H9 (cell line): ENCODE data around the gene OXTR. TPM values are rescaled to one million over a fixed set of nuclear protein-coding genes. Genes with fewer than 3 reads are reported as not detected.

ENCODE experiments used
- DNase-seq: peaks from one replicate; pipeline ENCODE4 v3.0.0-alpha.2; 2017
- H2AFZ ChIP-seq: one replicate; pipeline ENCODE4 v1.6.1; 2013; ENCODE audit warnings: mild to moderate bottlenecking, low read length, control low read depth, moderate library complexity
- H2AK5ac ChIP-seq: 2 replicates; pipeline ENCODE4 v1.6.1; 2013; ENCODE audit warnings: low read length, control low read depth, mixed read lengths; ENCODE audit not compliant: insufficient read length
- H2BK120ac ChIP-seq: one replicate; pipeline ENCODE4 v1.6.1; 2013; ENCODE audit warnings: low read depth, mild to moderate bottlenecking, low read length, control low read depth, inconsistent platforms; ENCODE audit not compliant: poor library complexity, severe bottlenecking
- H2BK12ac ChIP-seq: 2 replicates; pipeline ENCODE4 v1.6.1; 2013; ENCODE audit warnings: low read length, control low read depth, mixed read lengths, low read depth; ENCODE audit not compliant: insufficient read length
- H2BK15ac ChIP-seq: 2 replicates; pipeline ENCODE4 v1.6.1; 2013; ENCODE audit warnings: low read depth, low read length, control low read depth
- H2BK20ac ChIP-seq: one replicate; pipeline ENCODE4 v1.6.1; 2013; ENCODE audit warnings: low read depth, mild to moderate bottlenecking, low read length, control low read depth, inconsistent platforms; ENCODE audit not compliant: poor library complexity, severe bottlenecking
- H2BK5ac ChIP-seq: 2 replicates; pipeline ENCODE4 v1.6.1; 2013; ENCODE audit warnings: low read length, control low read depth, mixed read lengths; ENCODE audit not compliant: insufficient read length
- H3K14ac ChIP-seq: 2 replicates; pipeline ENCODE4 v1.6.1; 2013; ENCODE audit warnings: low read length, control low read depth; ENCODE audit not compliant: insufficient read depth
- H3K18ac ChIP-seq: 2 replicates; pipeline ENCODE4 v1.6.1; 2013; ENCODE audit warnings: low read depth, mild to moderate bottlenecking, mixed read lengths, low read length, control low read depth; ENCODE audit not compliant: insufficient read length
- H3K23ac ChIP-seq: 2 replicates; pipeline ENCODE4 v1.6.1; 2013; ENCODE audit warnings: low read length, control low read depth, mixed read lengths, low read depth; ENCODE audit not compliant: insufficient read length
- H3K23me2 ChIP-seq: 2 replicates; pipeline ENCODE4 v1.6.1; 2013; ENCODE audit warnings: low read depth, mild to moderate bottlenecking, mixed read lengths, low read length, control low read depth; ENCODE audit not compliant: insufficient read length, poor library complexity, severe bottlenecking
- H3K27ac ChIP-seq: 2 replicates; pipeline ENCODE4 v1.5.1; 2013; ENCODE audit warnings: low read length, control low read depth, mixed read lengths, low read depth; ENCODE audit not compliant: insufficient read length
- H3K27me3 ChIP-seq: 2 replicates; pipeline ENCODE4 v1.6.1; 2013; ENCODE audit warnings: low read length, control low read depth, inconsistent platforms; ENCODE audit not compliant: insufficient read depth
- H3K4ac ChIP-seq: 2 replicates; pipeline ENCODE4 v1.6.1; 2013; ENCODE audit warnings: low read depth, mild to moderate bottlenecking, control low read depth, inconsistent platforms, low read length, moderate library complexity
- H3K4me1 ChIP-seq: 2 replicates; pipeline ENCODE4 v1.6.1; 2013; ENCODE audit warnings: low read length, control low read depth, inconsistent platforms; ENCODE audit not compliant: insufficient read depth
- H3K4me2 ChIP-seq: 2 replicates; pipeline ENCODE4 v1.6.1; 2013; ENCODE audit warnings: low read length, control low read depth, mixed read lengths; ENCODE audit not compliant: insufficient read length, insufficient read depth
- H3K56ac ChIP-seq: 2 replicates; pipeline ENCODE4 v1.6.1; 2013; ENCODE audit warnings: low read depth, mild to moderate bottlenecking, mixed read lengths, low read length, control low read depth; ENCODE audit not compliant: insufficient read length
- H3K79me1 ChIP-seq: 2 replicates; pipeline ENCODE4 v1.6.1; 2013; ENCODE audit warnings: low read depth, mild to moderate bottlenecking, moderate library complexity, low read length, control low read depth, inconsistent platforms; ENCODE audit not compliant: insufficient read depth, poor library complexity, severe bottlenecking
- H3K79me2 ChIP-seq: 2 replicates; pipeline ENCODE4 v1.6.1; 2013; ENCODE audit warnings: low read length, control low read depth, inconsistent platforms; ENCODE audit not compliant: insufficient read depth
- H3K9ac ChIP-seq: 2 replicates; pipeline ENCODE4 v1.6.1; 2013; ENCODE audit warnings: low read length, control low read depth, mixed read lengths; ENCODE audit not compliant: insufficient read length; ENCODE audit errors: extremely low read depth
- H3K9me3 ChIP-seq: one replicate; pipeline ENCODE4 v1.6.1; 2013; ENCODE audit warnings: low read depth, low read length, inconsistent platforms; ENCODE audit not compliant: control insufficient read depth
- H3T11ph ChIP-seq: one replicate; pipeline ENCODE4 v1.6.1; 2013; ENCODE audit warnings: mild to moderate bottlenecking, low read length, control low read depth, inconsistent platforms
- H4K20me1 ChIP-seq: one replicate; pipeline ENCODE4 v1.6.1; 2013; ENCODE audit not compliant: control insufficient read depth, insufficient read length, insufficient read depth
- H4K5ac ChIP-seq: 2 replicates; pipeline ENCODE4 v1.6.1; 2013; ENCODE audit warnings: low read depth, mild to moderate bottlenecking, mixed read lengths, low read length, control low read depth; ENCODE audit not compliant: insufficient read length
- H4K8ac ChIP-seq: replicated peaks from 2 replicates; pipeline ENCODE4 v1.6.1; 2013; ENCODE audit warnings: low read length, control low read depth, mixed read lengths, low read depth; ENCODE audit not compliant: insufficient read length
- H4K91ac ChIP-seq: 2 replicates; pipeline ENCODE4 v1.6.1; 2013; ENCODE audit warnings: low read depth, mild to moderate bottlenecking, moderate library complexity, mixed read lengths, low read length, control low read depth; ENCODE audit not compliant: insufficient read length
- H3K27ac Mint-ChIP-seq, 3 experiments: 2 replicates in 2 of 3; 3 replicates in 1 of 3; pipeline ENCODE4 v1.8.0; 2020 to 2021; ENCODE audit warnings: mixed read lengths in 3 of 3, mild to moderate bottlenecking in 1 of 3, moderate library complexity in 1 of 3
- H3K27me3 Mint-ChIP-seq: 2 replicates; pipeline ENCODE4 v1.8.0; 2021; ENCODE audit warnings: low read depth, mild to moderate bottlenecking, moderate library complexity, mixed read lengths
- H3K36me3 Mint-ChIP-seq, 3 experiments: 2 replicates in 2 of 3; 3 replicates in 1 of 3; pipeline ENCODE4 v1.8.0; 2020 to 2021; ENCODE audit warnings: low read depth in 3 of 3, mixed read lengths in 3 of 3; ENCODE audit not compliant: insufficient read depth in 1 of 3
- H3K4me1 Mint-ChIP-seq, 2 experiments: 2 replicates each; pipeline ENCODE4 v1.8.0; 2020; ENCODE audit warnings: mixed read lengths in 2 of 2
- H3K4me3 Mint-ChIP-seq, 2 experiments: 2 replicates in 1 of 2; 3 replicates in 1 of 2; pipeline ENCODE4 v1.8.0; 2020 to 2021; ENCODE audit warnings: mild to moderate bottlenecking in 2 of 2, mixed read lengths in 2 of 2, moderate library complexity in 1 of 2
- H3K9me3 Mint-ChIP-seq, 2 experiments: 2 replicates in 1 of 2; 3 replicates in 1 of 2; pipeline ENCODE4 v1.8.0; 2020; ENCODE audit warnings: mild to moderate bottlenecking in 2 of 2, mixed read lengths in 2 of 2, moderate library complexity in 1 of 2
- WGBS: extraction: QIAGEN DNeasy Blood & Tissue Kit; methylation state at CpG from one replicate; pipeline ENCODE4 v1.1.7; 2013; ENCODE audit warnings: missing lambda C conversion rate, low lambda C conversion rate, mixed read lengths; ENCODE audit not compliant: insufficient read length; ENCODE audit errors: extremely low coverage; 5-methylcytosine and 5-hydroxymethylcytosine counted together
- total RNA-seq: library from RNA; stranded (reverse); gene quantifications from 2 replicates; pipeline ENCODE4 v1.2.1, GENCODE V29; 2021
- TF ChIP-seq, protein P1 (sequence below): fragments of 200-600 bp; sonication (generic); conservative IDR thresholded peaks from 3 replicates; pipeline ENCODE4 v1.8.0; 2021; ENCODE audit warnings: antibody characterized with exemption, mild to moderate bottlenecking

OXTR gene
- total RNA-seq, 1 experiment from 2014 or later: 1.7 TPM

- H3K4me1 ChIP-seq: no peaks in the 10 kb centered on the region
- no peak overlapping the region for H3K56ac ChIP-seq
- no peak overlapping the region for H2BK20ac ChIP-seq
- no peak overlapping the region for H3K9ac ChIP-seq
- Mint-ChIP-seq H3K27ac (no peak overlapping the region), H3K27me3 (peaks cover 57% of the 10 kb centered on the region), H3K4me1 (peaks cover 8% of the 10 kb centered on the region in 2 experiments), H3K9me3 (no peaks in the 10 kb centered on the region), H3K36me3 (no peaks in the 10 kb centered on the region), H3K4me3 (no peak overlapping the region)
- H3K23me2 ChIP-seq: no peaks in the 10 kb centered on the region
- no peaks in the 10 kb centered on the region for H4K20me1 ChIP-seq
- H3K9me3 ChIP-seq: no peaks in the 10 kb centered on the region
- H4K8ac ChIP-seq: no peak overlapping the region
- H2BK120ac ChIP-seq: no peak overlapping the region
- no peak overlapping the region for H3K23ac ChIP-seq
- H2AK5ac ChIP-seq: no peak overlapping the region
- H2AFZ ChIP-seq: no peak overlapping the region
- no peaks in the 10 kb centered on the region for H3K79me2 ChIP-seq
- H2BK12ac ChIP-seq: no peak overlapping the region
- H2BK15ac ChIP-seq: no peak overlapping the region
- no peak for DNase-seq
- H3K27me3 ChIP-seq: no peaks in the 10 kb centered on the region
- TF ChIP-seq, protein P1, sequence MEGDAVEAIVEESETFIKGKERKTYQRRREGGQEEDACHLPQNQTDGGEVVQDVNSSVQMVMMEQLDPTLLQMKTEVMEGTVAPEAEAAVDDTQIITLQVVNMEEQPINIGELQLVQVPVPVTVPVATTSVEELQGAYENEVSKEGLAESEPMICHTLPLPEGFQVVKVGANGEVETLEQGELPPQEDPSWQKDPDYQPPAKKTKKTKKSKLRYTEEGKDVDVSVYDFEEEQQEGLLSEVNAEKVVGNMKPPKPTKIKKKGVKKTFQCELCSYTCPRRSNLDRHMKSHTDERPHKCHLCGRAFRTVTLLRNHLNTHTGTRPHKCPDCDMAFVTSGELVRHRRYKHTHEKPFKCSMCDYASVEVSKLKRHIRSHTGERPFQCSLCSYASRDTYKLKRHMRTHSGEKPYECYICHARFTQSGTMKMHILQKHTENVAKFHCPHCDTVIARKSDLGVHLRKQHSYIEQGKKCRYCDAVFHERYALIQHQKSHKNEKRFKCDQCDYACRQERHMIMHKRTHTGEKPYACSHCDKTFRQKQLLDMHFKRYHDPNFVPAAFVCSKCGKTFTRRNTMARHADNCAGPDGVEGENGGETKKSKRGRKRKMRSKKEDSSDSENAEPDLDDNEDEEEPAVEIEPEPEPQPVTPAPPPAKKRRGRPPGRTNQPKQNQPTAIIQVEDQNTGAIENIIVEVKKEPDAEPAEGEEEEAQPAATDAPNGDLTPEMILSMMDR: no peak
- no CpG with 5 or more reads among the region's 1 CpG for WGBS
- no peak overlapping the region for H3T11ph ChIP-seq
- no peak overlapping the region for H4K5ac ChIP-seq
- no peak overlapping the region for H3K18ac ChIP-seq
- H3K4ac ChIP-seq: no peak overlapping the region
- no peak overlapping the region for H4K91ac ChIP-seq
- H3K14ac ChIP-seq: no peak overlapping the region
- H3K79me1 ChIP-seq: no peaks in the 10 kb centered on the region
- no peak overlapping the region for H3K27ac ChIP-seq
- H2BK5ac ChIP-seq: no peak overlapping the region
- no peak overlapping the region for H3K4me2 ChIP-seq
Measured at GRCh38 chr3:8734908-8735307, 34.5 kb downstream of the OXTR start.
